Gastroesophageal sphincter (tissue), 4 donors: ENCODE data around the gene PATJ. TPM values are rescaled to one million over a fixed set of nuclear protein-coding genes. Genes with fewer than 3 reads are reported as not detected.

ENCODE experiments used
- ATAC-seq: fragments of 150-250 bp; one replicate; pipeline ENCODE4 v1.9.1; 2016; ENCODE audit warnings: mild to moderate bottlenecking, moderate library complexity
- H3K27ac ChIP-seq, 4 donors: fragments of 200-600 bp; sonication (generic) in 3 of 4; 1 replicate in 3 of 4; 2 replicates in 1 of 4; pipeline ENCODE4 v1.5.1; 2016 to 2019
- H3K27me3 ChIP-seq: fragments of 200-600 bp; sonication (generic); one replicate; pipeline ENCODE4 v1.5.1; 2019
- H3K36me3 ChIP-seq, 2 donors: fragments of 200-600 bp; sonication (generic); one replicate each; pipeline ENCODE4 v1.5.1; 2019; ENCODE audit warnings: control low read depth in 1 of 2
- H3K4me1 ChIP-seq, 3 donors: fragments of 200-600 bp; sonication (generic); 1 replicate in 2 of 3; 2 replicates in 1 of 3; pipeline ENCODE4 v1.5.1; 2016 to 2019; ENCODE audit warnings: control low read depth in 2 of 3
- H3K4me3 ChIP-seq, 2 donors: fragments of 200-600 bp; sonication (generic); one replicate each; pipeline ENCODE4 v1.5.1; 2019; ENCODE audit warnings: mild to moderate bottlenecking in 1 of 2, moderate library complexity in 1 of 2
- H3K9me3 ChIP-seq, 3 donors: fragments of 200-600 bp; sonication (generic); one replicate each; pipeline ENCODE4 v1.5.1; 2017 to 2019; ENCODE audit warnings: control low read depth in 2 of 3
- EP300 ChIP-seq: sonication (generic); formaldehyde crosslinking; IDR thresholded peaks from one replicate; pipeline ENCODE4 v1.6.1; 2017; ENCODE audit warnings: antibody characterized with exemption, mild to moderate bottlenecking
- POLR2A ChIP-seq, 2 donors: fragments of 450-650 bp; IDR thresholded peaks; one replicate each; pipeline ENCODE4 v1.6.1; 2017; ENCODE audit warnings: antibody characterized with exemption in 2 of 2, mild to moderate bottlenecking in 2 of 2, moderate library complexity in 1 of 2
- POLR2AphosphoS5 ChIP-seq: sonication (generic); formaldehyde crosslinking; IDR thresholded peaks from one replicate; pipeline ENCODE4 v1.6.1; 2017; ENCODE audit warnings: antibody characterized with exemption
- WGBS, 2 donors: methylation state at CpG; one replicate each; pipeline ENCODE4 v1.1.5; 2018; ENCODE audit warnings: low coverage in 1 of 2; 5-methylcytosine and 5-hydroxymethylcytosine counted together
- total RNA-seq, 4 donors: library from RNA; depleted of rRNA; stranded (reverse); fragments of >200 nt; gene quantifications; one replicate each; pipeline ENCODE4 v1.1.0, GENCODE V29; 2016
- TF ChIP-seq, protein P1 (sequence below), 4 experiments: fragments of 200-600 bp in 2 of 4; fragments of 450-650 bp in 2 of 4; sonication (generic) in 1 of 4; IDR thresholded peaks; one replicate each; pipeline ENCODE4 v1.5.1; 2017 to 2019; ENCODE audit warnings: antibody characterized with exemption in 4 of 4, mild to moderate bottlenecking in 2 of 4, moderate library complexity in 2 of 4

PATJ gene
- total RNA-seq, 4 donors from 2014 or later = 34.8 to 59.0 (median 37.1) TPM

GRCh38 chr1:61865646-61866220, 123.5 kb downstream of the PATJ start:
- Histone ChIP-seq H3K4me1 (no peaks in the 10 kb centered on the region), H3K27ac (no peak overlapping the region), H3K4me3 (no peak overlapping the region), H3K9me3 (no peaks in the 10 kb centered on the region), H3K27me3 (no peaks in the 10 kb centered on the region), H3K36me3 (peaks cover 0 to 41% of the 10 kb centered on the region in 2 donors)
- 91 to 98% methylated on average over 4 of the region's 4 CpGs for whole genome bisulfite sequencing, 2 donors
- TF ChIP-seq EP300 (no peak), POLR2A (IDR thresholded peaks at IDR 0.05) (no peak), POLR2AphosphoS5 (no peak)
- TF ChIP-seq, protein P1, sequence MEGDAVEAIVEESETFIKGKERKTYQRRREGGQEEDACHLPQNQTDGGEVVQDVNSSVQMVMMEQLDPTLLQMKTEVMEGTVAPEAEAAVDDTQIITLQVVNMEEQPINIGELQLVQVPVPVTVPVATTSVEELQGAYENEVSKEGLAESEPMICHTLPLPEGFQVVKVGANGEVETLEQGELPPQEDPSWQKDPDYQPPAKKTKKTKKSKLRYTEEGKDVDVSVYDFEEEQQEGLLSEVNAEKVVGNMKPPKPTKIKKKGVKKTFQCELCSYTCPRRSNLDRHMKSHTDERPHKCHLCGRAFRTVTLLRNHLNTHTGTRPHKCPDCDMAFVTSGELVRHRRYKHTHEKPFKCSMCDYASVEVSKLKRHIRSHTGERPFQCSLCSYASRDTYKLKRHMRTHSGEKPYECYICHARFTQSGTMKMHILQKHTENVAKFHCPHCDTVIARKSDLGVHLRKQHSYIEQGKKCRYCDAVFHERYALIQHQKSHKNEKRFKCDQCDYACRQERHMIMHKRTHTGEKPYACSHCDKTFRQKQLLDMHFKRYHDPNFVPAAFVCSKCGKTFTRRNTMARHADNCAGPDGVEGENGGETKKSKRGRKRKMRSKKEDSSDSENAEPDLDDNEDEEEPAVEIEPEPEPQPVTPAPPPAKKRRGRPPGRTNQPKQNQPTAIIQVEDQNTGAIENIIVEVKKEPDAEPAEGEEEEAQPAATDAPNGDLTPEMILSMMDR (IDR thresholded peaks at IDR 0.05) = no peak
- no peak for ATAC-seq

GRCh38 chr1:61869691-61870109, 127.4 kb downstream of the PATJ start:
- Histone ChIP-seq H3K4me3 (no peak overlapping the region), H3K4me1 (no peaks in the 10 kb centered on the region), H3K36me3 (peaks cover 0 to 27% of the 10 kb centered on the region in 2 donors), H3K27me3 (no peaks in the 10 kb centered on the region), H3K9me3 (no peaks in the 10 kb centered on the region), H3K27ac (no peak overlapping the region)
- 95 to 100% methylated on average over 1 to 13 of the region's 14 CpGs for WGBS, 2 donors
- ATAC-seq = no peak
- no peak for TF ChIP-seq POLR2A (IDR thresholded peaks at IDR 0.05)
- no peak for TF ChIP-seq EP300
- no peak for TF ChIP-seq POLR2AphosphoS5
- TF ChIP-seq, protein P1 (IDR thresholded peaks at IDR 0.05) = no peak

GRCh38 chr1:61872206-61872605, 129.9 kb downstream of the PATJ start:
- peaks cover 0 to 35% of the 10 kb centered on the region in 2 donors for H3K36me3 ChIP-seq
- no peak for ATAC-seq
- H3K27ac ChIP-seq = no peak overlapping the region
- 83 to 85% methylated on average over 3 of the region's 3 CpGs for WGBS, 2 donors
- no peaks in the 10 kb centered on the region for H3K27me3 ChIP-seq
- no peaks in the 10 kb centered on the region for H3K4me1 ChIP-seq
- no peaks in the 10 kb centered on the region for H3K9me3 ChIP-seq
- no peak overlapping the region for H3K4me3 ChIP-seq
- TF ChIP-seq POLR2AphosphoS5 (no peak), EP300 (no peak)
- TF ChIP-seq, protein P1 (IDR thresholded peaks at IDR 0.05) = no peak

DNA sequence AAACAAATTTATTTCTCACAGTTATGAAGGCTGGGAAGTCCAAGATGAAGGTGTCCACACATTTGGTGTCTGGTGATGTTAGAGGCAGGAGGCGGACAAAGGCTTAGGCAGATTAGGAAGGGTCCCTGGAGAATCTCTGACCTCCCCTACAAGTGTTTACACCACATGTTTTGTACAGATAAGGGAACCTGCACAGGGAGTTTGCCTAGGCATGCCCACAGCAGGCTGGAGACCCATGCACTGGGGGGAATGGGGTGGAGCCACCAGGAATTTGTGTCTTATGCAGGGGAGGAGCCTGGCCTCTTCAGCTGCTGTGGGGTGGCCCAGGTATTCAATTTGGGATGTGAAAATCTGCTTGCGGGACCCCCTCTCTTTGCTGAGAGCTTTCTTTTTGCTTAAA, 131.3 kb downstream of the PATJ start:
- TF ChIP-seq EP300 (no peak), POLR2A (IDR thresholded peaks at IDR 0.05) (no peak), POLR2AphosphoS5 (no peak)
- TF ChIP-seq, protein P1 (IDR thresholded peaks at IDR 0.05) = no peak
- no peaks in the 10 kb centered on the region for H3K9me3 ChIP-seq
- H3K27ac ChIP-seq = no peak overlapping the region
- H3K4me3 ChIP-seq = no peak overlapping the region
- 100% methylated on average over 1 of the region's 2 CpGs for WGBS, 2 donors
- H3K36me3 ChIP-seq = peaks cover 0 to 39% of the 10 kb centered on the region in 2 donors
- no peaks in the 10 kb centered on the region for H3K4me1 ChIP-seq
- H3K27me3 ChIP-seq = no peaks in the 10 kb centered on the region
- ATAC-seq = no peak

DNA sequence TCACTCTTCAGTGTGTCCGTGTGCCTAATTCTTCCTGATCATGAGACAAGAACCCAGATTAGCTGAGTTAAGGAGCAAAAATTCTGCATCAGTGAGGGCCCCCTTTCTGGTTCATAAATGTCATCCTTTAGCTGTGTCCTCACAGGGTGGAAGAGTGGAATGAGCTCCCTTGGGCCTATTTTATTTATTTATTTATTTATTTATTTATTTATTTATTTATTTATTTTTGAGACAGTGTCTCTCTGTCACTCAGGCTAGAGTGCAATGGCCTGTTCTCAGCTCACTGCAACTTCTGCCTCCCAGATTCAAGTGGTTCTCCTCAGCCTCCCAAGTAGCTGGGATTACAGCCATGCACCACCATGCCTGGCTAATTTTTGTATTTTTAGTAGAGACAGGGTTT, 131.7 kb downstream of the PATJ start:
- WGBS, 2 donors = 92 to 100% methylated on average over 1 of the region's 1 CpG
- no peaks in the 10 kb centered on the region for H3K9me3 ChIP-seq
- no peaks in the 10 kb centered on the region for H3K4me1 ChIP-seq
- TF ChIP-seq EP300 (no peak), POLR2A (IDR thresholded peaks at IDR 0.05) (no peak), POLR2AphosphoS5 (no peak)
- TF ChIP-seq, protein P1 (IDR thresholded peaks at IDR 0.05) = no peak
- no peak overlapping the region for H3K4me3 ChIP-seq
- no peak overlapping the region for H3K27ac ChIP-seq
- no peaks in the 10 kb centered on the region for H3K27me3 ChIP-seq
- H3K36me3 ChIP-seq = peaks cover 0 to 37% of the 10 kb centered on the region in 2 donors
- ATAC-seq = no peak
